GM23248 (cell line): ENCODE measurements around the gene C2CD4D.

Source experiments
- EZH2 ChIP-seq: fragments of 200-600 bp; sonication (generic); IDR thresholded peaks from 2 replicates; pipeline ENCODE4 v1.6.1; 2018; ENCODE audit warnings: antibody characterized with exemption, mild to moderate bottlenecking; ENCODE audit not compliant: insufficient read depth, poor library complexity, severe bottlenecking
- EZH2phosphoT487 ChIP-seq: fragments of 200-600 bp; sonication (generic); IDR thresholded peaks from 2 replicates; pipeline ENCODE4 v1.6.1; 2018; ENCODE audit warnings: antibody characterized with exemption, moderate library complexity, mild to moderate bottlenecking, low read depth; ENCODE audit not compliant: insufficient read depth

- TF ChIP-seq EZH2 (no peak), EZH2phosphoT487 (no peak)
Measured at GRCh38 chr1:151841141-151841540, 1.5 kb upstream of the C2CD4D start.
